Body of pancreas (tissue), 4 donors: ENCODE data around the gene NEDD9. TPM values are rescaled to one million over a fixed set of nuclear protein-coding genes. Genes with fewer than 3 reads are reported as not detected.

ENCODE experiments used
- ATAC-seq: fragments of 150-250 bp; one replicate; pipeline ENCODE4 v1.9.1; 2016
- DNase-seq, 4 donors: peaks; one replicate each; pipeline ENCODE4 v3.0.0-alpha.2; 2019
- H3K27ac ChIP-seq, 4 donors: fragments of 200-600 bp; sonication (generic); 1 replicate in 3 of 4; 2 replicates in 1 of 4; pipeline versions ENCODE4 v1.5.1 to v1.6.1; 2016 to 2019; ENCODE audit warnings: mild to moderate bottlenecking in 1 of 4, mixed read lengths in 1 of 4, moderate library complexity in 1 of 4
- H3K27me3 ChIP-seq, 2 donors: fragments of 200-600 bp; sonication (generic); one replicate each; pipeline ENCODE4 v1.6.0; 2016; ENCODE audit warnings: mild to moderate bottlenecking in 1 of 2
- H3K36me3 ChIP-seq, 2 donors: fragments of 200-600 bp; sonication (generic); replicated peaks in 1 of 2; 2 replicates each; pipeline ENCODE4 v1.5.1; 2016; ENCODE audit warnings: low read depth in 2 of 2; ENCODE audit not compliant: insufficient read depth in 1 of 2
- H3K4me1 ChIP-seq: fragments of 200-600 bp; sonication (generic); one replicate; pipeline ENCODE4 v1.6.0; 2016
- H3K4me3 ChIP-seq, 2 donors: fragments of 200-600 bp; sonication (generic); 1 replicate in 1 of 2; 2 replicates in 1 of 2; pipeline ENCODE4 v1.5.1; 2016 to 2019
- H3K9me3 ChIP-seq, 3 donors: fragments of 200-600 bp; sonication (generic); 1 replicate in 2 of 3; 2 replicates in 1 of 3; pipeline ENCODE4 v1.5.1; 2016
- POLR2A ChIP-seq, 3 donors: fragments of 450-650 bp; IDR thresholded peaks; one replicate each; pipeline ENCODE4 v1.6.1; 2016; ENCODE audit warnings: antibody characterized with exemption in 3 of 3, mild to moderate bottlenecking in 2 of 3
- WGBS, 2 donors: methylation state at CpG; one replicate each; pipeline ENCODE4 v1.1.5; 2017; 5-methylcytosine and 5-hydroxymethylcytosine counted together
- intact Hi-C: fragments of 100-400 bp; cut with DNase I; formaldehyde crosslinking; loops from one replicate; pipeline ENCODE4 v1.15.1; 2023
- total RNA-seq, 2 donors: library from RNA; depleted of rRNA; stranded (reverse); fragments of >200 nt; gene quantifications; one replicate each; pipeline ENCODE4 v1.1.0, GENCODE V29; 2016
- TF ChIP-seq, protein P1 (sequence below), 7 experiments: fragments of 450-650 bp in 4 of 7; fragments of 200-600 bp in 3 of 7; sonication (generic) in 3 of 7; IDR thresholded peaks; one replicate each; pipeline ENCODE4 v1.5.1; 2016 to 2019; ENCODE audit warnings: antibody characterized with exemption in 7 of 7

NEDD9 gene
- total RNA-seq, 2 donors from 2014 or later: 22.8 to 58.3 TPM

DNA sequence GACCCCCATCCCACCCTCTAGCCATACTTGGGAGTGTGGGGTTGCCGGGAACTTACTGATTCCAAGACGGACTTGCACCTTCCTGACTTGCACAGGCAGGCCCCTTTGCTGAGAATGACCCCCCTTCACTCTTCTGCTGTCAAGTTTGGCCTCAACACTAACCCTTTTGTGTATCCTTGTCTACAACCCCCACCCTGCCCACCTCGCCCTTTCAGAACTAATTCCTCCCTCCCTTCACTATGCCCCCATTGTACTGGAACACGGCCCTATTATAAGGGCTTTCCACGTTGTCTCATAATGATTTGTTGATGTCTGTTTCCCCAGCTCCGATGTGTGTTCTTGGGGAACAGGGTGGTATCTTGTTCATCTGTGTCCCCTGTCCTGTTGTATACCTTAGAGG is 4.4 kb upstream of the NEDD9 start:
- peaks cover 28% of the 10 kb centered on the region for H3K4me1 ChIP-seq
- TF ChIP-seq, protein P1, sequence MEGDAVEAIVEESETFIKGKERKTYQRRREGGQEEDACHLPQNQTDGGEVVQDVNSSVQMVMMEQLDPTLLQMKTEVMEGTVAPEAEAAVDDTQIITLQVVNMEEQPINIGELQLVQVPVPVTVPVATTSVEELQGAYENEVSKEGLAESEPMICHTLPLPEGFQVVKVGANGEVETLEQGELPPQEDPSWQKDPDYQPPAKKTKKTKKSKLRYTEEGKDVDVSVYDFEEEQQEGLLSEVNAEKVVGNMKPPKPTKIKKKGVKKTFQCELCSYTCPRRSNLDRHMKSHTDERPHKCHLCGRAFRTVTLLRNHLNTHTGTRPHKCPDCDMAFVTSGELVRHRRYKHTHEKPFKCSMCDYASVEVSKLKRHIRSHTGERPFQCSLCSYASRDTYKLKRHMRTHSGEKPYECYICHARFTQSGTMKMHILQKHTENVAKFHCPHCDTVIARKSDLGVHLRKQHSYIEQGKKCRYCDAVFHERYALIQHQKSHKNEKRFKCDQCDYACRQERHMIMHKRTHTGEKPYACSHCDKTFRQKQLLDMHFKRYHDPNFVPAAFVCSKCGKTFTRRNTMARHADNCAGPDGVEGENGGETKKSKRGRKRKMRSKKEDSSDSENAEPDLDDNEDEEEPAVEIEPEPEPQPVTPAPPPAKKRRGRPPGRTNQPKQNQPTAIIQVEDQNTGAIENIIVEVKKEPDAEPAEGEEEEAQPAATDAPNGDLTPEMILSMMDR (IDR thresholded peaks at IDR 0.05): no peak
- TF ChIP-seq POLR2A (IDR thresholded peaks at IDR 0.05): no peak
- no peaks in the 10 kb centered on the region for H3K27me3 ChIP-seq
- DNase-seq (no peak), ATAC-seq (no peak)
- no peaks in the 10 kb centered on the region for H3K9me3 ChIP-seq
- no peak overlapping the region for H3K4me3 ChIP-seq
- H3K36me3 ChIP-seq: no peaks in the 10 kb centered on the region
- H3K27ac ChIP-seq: peak overlapping the region in 3 of 4 donors; percentile 27 to 39 (median 31)
- WGBS, 2 donors: 75 to 81% methylated on average over 6 of the region's 6 CpGs
- intact Hi-C loops: no loop called here

DNA sequence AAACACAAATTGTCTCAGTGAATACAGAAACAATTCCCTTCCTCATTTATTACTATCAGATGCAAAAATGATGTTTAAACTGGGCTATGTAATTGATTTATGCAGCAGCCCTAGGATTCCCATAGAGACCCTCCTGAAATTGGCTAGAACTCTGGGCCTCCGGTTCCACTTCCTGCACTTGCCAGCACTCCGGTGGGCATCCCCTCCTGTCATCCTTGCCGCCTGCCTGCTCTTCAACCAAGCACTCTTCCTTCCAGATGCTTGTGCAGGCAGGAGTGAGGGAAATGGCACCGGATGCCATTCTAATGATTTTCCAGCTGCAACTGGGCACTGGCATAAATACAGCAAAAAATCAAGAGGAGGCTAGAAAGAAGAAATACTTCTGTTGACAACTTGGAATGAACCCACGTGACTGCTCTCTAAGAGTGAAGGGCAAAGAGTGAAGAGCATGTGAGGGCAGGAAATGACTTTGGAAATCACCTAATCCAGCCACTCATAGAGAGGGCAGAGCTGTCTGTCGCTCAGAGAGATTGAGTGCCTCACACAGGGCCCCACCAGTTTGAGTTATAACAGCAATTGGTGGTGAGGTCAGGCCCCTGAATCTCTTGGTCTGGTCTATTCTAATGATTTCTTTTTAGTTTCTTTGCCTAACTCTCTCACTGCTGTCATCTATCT is 3.7 kb upstream of the NEDD9 start:
- peaks cover 30% of the 10 kb centered on the region for H3K4me1 ChIP-seq
- DNase-seq (no peak), ATAC-seq (no peak)
- no peak for TF ChIP-seq POLR2A (IDR thresholded peaks at IDR 0.05)
- TF ChIP-seq, protein P1 (IDR thresholded peaks at IDR 0.05): no peak
- peak overlapping the region in 3 of 4 donors; percentile 27 to 39 (median 31) for H3K27ac ChIP-seq
- no peaks in the 10 kb centered on the region for H3K36me3 ChIP-seq
- no peak overlapping the region for H3K4me3 ChIP-seq
- WGBS, 2 donors: 56 to 67% methylated on average over 6 of the region's 6 CpGs
- no peaks in the 10 kb centered on the region for H3K9me3 ChIP-seq
- no peaks in the 10 kb centered on the region for H3K27me3 ChIP-seq
- intact Hi-C loops: no loop called here

DNA sequence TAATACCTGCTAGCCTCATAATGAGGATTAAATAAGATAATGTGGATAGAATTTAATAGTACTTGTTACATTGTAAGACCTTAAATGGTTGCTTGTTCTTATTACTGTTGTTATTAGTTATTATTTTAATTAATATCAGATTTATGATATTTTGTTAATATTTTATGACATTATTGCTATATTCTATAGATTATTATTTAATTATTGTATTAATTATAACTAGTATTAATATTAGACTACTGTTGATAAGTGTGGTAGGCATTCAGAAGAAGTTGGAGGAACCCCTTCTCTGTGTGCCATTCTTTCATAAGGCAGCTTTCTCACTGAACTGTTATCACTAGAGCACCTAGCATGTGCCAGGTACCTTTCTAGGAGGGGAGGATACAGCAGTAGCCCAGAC is 2.6 kb upstream of the NEDD9 start:
- ATAC-seq: no peak
- Histone ChIP-seq H3K9me3 (no peaks in the 10 kb centered on the region), H3K4me3 (no peak overlapping the region), H3K4me1 (peaks cover 31% of the 10 kb centered on the region), H3K27me3 (no peaks in the 10 kb centered on the region), H3K27ac (no peak overlapping the region), H3K36me3 (no peaks in the 10 kb centered on the region)
- TF ChIP-seq, protein P1 (IDR thresholded peaks at IDR 0.05): no peak
- TF ChIP-seq POLR2A (IDR thresholded peaks at IDR 0.05): no peak
- DNase-seq: no peak
- intact Hi-C loops: no loop called here

DNA sequence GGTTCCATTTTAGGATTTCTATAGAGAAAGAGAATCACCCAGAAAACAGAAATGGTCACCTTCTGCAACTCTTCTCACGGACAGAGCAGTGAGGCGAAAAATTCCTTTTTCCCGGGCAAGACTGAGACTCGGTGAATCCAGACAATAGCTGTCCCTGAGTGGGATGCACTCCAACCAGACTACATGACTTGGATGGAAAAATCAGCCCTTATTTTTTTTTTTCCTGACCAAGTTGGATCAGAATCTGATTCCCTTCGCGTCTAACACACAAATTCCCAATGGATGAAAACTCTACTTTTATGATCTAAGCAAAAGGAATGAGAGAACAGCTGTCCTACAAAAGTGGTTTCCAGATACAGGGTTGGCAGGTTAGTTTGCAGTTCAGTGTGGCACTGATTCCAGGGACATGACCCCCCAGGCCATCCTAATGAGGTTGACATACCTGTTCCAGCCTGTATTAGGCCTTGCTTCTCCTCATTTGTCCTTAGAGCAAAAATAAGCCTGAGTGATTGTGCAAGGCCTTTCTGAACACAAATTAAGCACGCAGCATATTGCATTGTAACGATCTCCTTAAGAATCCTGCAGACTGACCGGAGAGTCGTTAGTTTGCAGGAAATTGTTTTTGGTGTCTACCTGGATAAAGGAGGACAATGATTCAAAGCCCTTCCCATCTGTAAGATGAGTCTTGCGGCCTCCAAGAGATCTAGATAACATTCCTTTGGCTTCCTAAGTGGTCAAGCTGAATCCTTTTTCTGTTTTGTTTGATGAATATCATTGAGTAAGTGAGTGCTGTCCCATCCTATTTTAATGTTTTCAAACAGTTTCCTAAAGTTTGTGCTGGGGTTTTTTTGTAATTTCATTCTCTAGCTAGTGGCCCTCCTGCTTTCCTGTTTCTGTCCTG is 1.5 kb upstream of the NEDD9 start:
- Histone ChIP-seq H3K9me3 (no peaks in the 10 kb centered on the region), H3K27ac (peak overlapping the region; percentile 80 to 92 (median 88)), H3K4me1 (peaks cover 31% of the 10 kb centered on the region), H3K36me3 (no peaks in the 10 kb centered on the region), H3K27me3 (no peaks in the 10 kb centered on the region), H3K4me3 (no peak overlapping the region)
- ATAC-seq: no peak
- TF ChIP-seq, protein P1 (IDR thresholded peaks at IDR 0.05): no peak
- TF ChIP-seq POLR2A (IDR thresholded peaks at IDR 0.05): no peak
- 88 to 95% methylated on average over 11 of the region's 11 CpGs for WGBS, 2 donors
- DNase-seq: no peak
- intact Hi-C loops: no loop called here
